HepG2 (cell line): ENCODE data around the gene STN1. TPM values are rescaled to one million over a fixed set of nuclear protein-coding genes. Genes with fewer than 3 reads are reported as not detected.

Experiments used
- ATAC-seq: fragments of 200-7000 bp; cut with Tn5 transposase; 3 replicates; pipeline ENCODE4 v1.9.1; 2020; ENCODE audit warnings: mild to moderate bottlenecking, moderate library complexity
- BruUV-seq: library from RNA; stranded (reverse); fragments of 400-500 nt; replicated peaks from 2 replicates; lab custom pipeline; 2021; lab: Mats Ljungman, UMichigan
- CTCF ChIA-PET: fragments of 300-600 bp; formaldehyde crosslinking; extraction: SDS; loops from one replicate; lab custom pipeline; 2021; ENCODE audit warnings: low total read pairs, inconsistent platforms, low intra/inter-chr PET ratio; lab: Yijun Ruan, JAX
- POLR2A ChIA-PET: fragments of 350-600 bp; sonication (Branson Sonifier 250); formaldehyde crosslinking; loops from one replicate; lab custom pipeline; 2020; ENCODE audit warnings: antibody characterized with exemption, inconsistent platforms; lab: Yijun Ruan, JAX
- DNase-seq: peaks from one replicate; pipeline ENCODE4 v3.0.0-alpha.2; 2015; ENCODE audit warnings: low spot score
- FAIRE-seq: peaks from 3 replicates; lab custom pipeline; 2011; peaks lifted over from hg19 to GRCh38; lab: Jason Lieb, UNC
- H2AFZ ChIP-seq: one replicate; pipeline ENCODE4 v1.6.1; 2011; ENCODE audit warnings: low read length, inconsistent platforms
- H3K27ac ChIP-seq: fragments of 300-600 bp; 3 replicates; pipeline ENCODE4 v1.8.0; 2011; ENCODE audit warnings: mixed run types, mild to moderate bottlenecking, mixed read lengths, low read length, inconsistent platforms; ENCODE audit not compliant: insufficient read depth; ENCODE audit errors: extremely low read length
- H3K27me3 ChIP-seq, 2 experiments: fragments of 200-600 bp in 1 of 2; 2 replicates in 1 of 2; 3 replicates in 1 of 2; pipeline versions ENCODE4 v1.6.0 to v1.8.0; 2011; ENCODE audit warnings: low read length in 2 of 2, mild to moderate bottlenecking in 2 of 2, moderate library complexity in 2 of 2, inconsistent platforms in 1 of 2; ENCODE audit not compliant: insufficient read depth in 2 of 2, control insufficient read depth in 1 of 2
- H3K36me3 ChIP-seq, 2 experiments: fragments of 200-600 bp in 1 of 2; replicated peaks in 1 of 2; 2 replicates in 1 of 2; 3 replicates in 1 of 2; pipeline versions ENCODE4 v1.5.1 to v1.8.0; 2011; ENCODE audit warnings: low read length in 2 of 2, inconsistent platforms in 1 of 2; ENCODE audit not compliant: insufficient read depth in 2 of 2, control insufficient read depth in 1 of 2
- H3K4me1 ChIP-seq: 2 replicates; pipeline ENCODE4 v1.5.1; 2012; ENCODE audit warnings: low read length, inconsistent platforms; ENCODE audit not compliant: insufficient read depth
- H3K4me2 ChIP-seq: 2 replicates; pipeline ENCODE4 v1.6.0; 2011; ENCODE audit warnings: low read depth, low read length, inconsistent platforms
- H3K4me3 ChIP-seq, 3 experiments: fragments of 200-600 bp in 1 of 3; sonication (generic), shearing (Covaris generic) in 1 of 3; replicated peaks in 1 of 3; 2 replicates each; pipeline ENCODE4 v1.5.1; 2011 to 2016; ENCODE audit warnings: low read length in 3 of 3, inconsistent platforms in 2 of 3, low read depth in 2 of 3, mild to moderate bottlenecking in 2 of 3, control low read depth in 1 of 3, mixed read lengths in 1 of 3; ENCODE audit not compliant: insufficient read depth in 1 of 3
- H3K79me2 ChIP-seq: one replicate; pipeline ENCODE4 v1.6.1; 2011; ENCODE audit warnings: low read length, inconsistent platforms; ENCODE audit not compliant: insufficient read depth
- H3K9ac ChIP-seq: 2 replicates; pipeline ENCODE4 v1.6.0; 2011; ENCODE audit warnings: mild to moderate bottlenecking, low read depth, low read length, inconsistent platforms; ENCODE audit not compliant: insufficient read depth
- H3K9me3 ChIP-seq: 2 replicates; pipeline ENCODE4 v1.5.1; 2012; ENCODE audit warnings: mild to moderate bottlenecking, low read length
- H4K20me1 ChIP-seq: 2 replicates; pipeline ENCODE4 v1.6.0; 2011; ENCODE audit warnings: inconsistent platforms, mild to moderate bottlenecking, low read length, moderate library complexity; ENCODE audit not compliant: insufficient read depth
- CREB1 ChIP-seq, 2 experiments: fragments of 450-650 bp in 1 of 2; IDR thresholded peaks; 2 replicates each; pipeline ENCODE4 v1.6.1; 2016 to 2017; ENCODE audit warnings: control low read depth in 1 of 2, mild to moderate bottlenecking in 1 of 2, missing compliant biosample characterization in 1 of 2, missing genetic modification characterization in 1 of 2
- ISX ChIP-seq: sonication (generic); formaldehyde crosslinking; conservative IDR thresholded peaks from 2 replicates; pipeline ENCODE4 v1.5.0; 2020; ENCODE audit warnings: missing genetic modification reagents
- MAX ChIP-seq: IDR thresholded peaks from 2 replicates; pipeline ENCODE4 v1.6.1; 2012; ENCODE audit warnings: inconsistent platforms
- MED8 ChIP-seq: sonication (generic); formaldehyde crosslinking; IDR thresholded peaks from 2 replicates; pipeline ENCODE4 v1.8.1; 2023; ENCODE audit warnings: mild to moderate bottlenecking, missing genetic modification reagents; ENCODE audit not compliant: insufficient replicate concordance
- PRPF4 ChIP-seq: fragments of 200-400 bp; formaldehyde crosslinking; IDR thresholded peaks from 2 replicates; pipeline ENCODE4 v1.6.1; 2016; ENCODE audit warnings: low read length, low read depth; ENCODE audit not compliant: poor library complexity, severe bottlenecking
- RARG ChIP-seq: sonication (generic); formaldehyde crosslinking; IDR thresholded peaks from 2 replicates; pipeline ENCODE4 v1.4.0; 2020; ENCODE audit warnings: low read depth, mild to moderate bottlenecking, missing genetic modification reagents
- REXO4 ChIP-seq: sonication (generic); formaldehyde crosslinking; IDR thresholded peaks from 2 replicates; pipeline ENCODE4 v1.8.0; 2022; ENCODE audit warnings: missing genetic modification reagents, mild to moderate bottlenecking, borderline replicate concordance
- TBL1XR1 ChIP-seq: fragments of 150-350 bp; IDR thresholded peaks from 2 replicates; pipeline ENCODE4 v1.6.1; 2014; ENCODE audit warnings: borderline replicate concordance, low read length; ENCODE audit not compliant: partially characterized antibody
- TCF12 ChIP-seq, 2 experiments: fragments of 450-650 bp in 1 of 2; sonication (generic) in 1 of 2; formaldehyde crosslinking in 1 of 2; IDR thresholded peaks; 2 replicates each; pipeline versions ENCODE4 v1.6.1 to v1.8.0; 2017 to 2022; ENCODE audit warnings: antibody characterized with exemption in 1 of 2, mild to moderate bottlenecking in 1 of 2, missing genetic modification reagents in 1 of 2, moderate library complexity in 1 of 2
- TEAD2 ChIP-seq: sonication (generic); formaldehyde crosslinking; IDR thresholded peaks from 2 replicates; pipeline ENCODE4 v1.9.0; 2021; ENCODE audit warnings: missing genetic modification reagents
- ZNF34 ChIP-seq: sonication (generic); formaldehyde crosslinking; IDR thresholded peaks from 2 replicates; pipeline ENCODE4 v1.4.0; 2020; ENCODE audit warnings: mild to moderate bottlenecking, missing genetic modification reagents, borderline replicate concordance
- ZNF546 ChIP-seq: sonication (generic); formaldehyde crosslinking; conservative IDR thresholded peaks from 2 replicates; pipeline ENCODE4 v1.8.1; 2023; ENCODE audit warnings: mild to moderate bottlenecking, missing genetic modification reagents
- ZNF550 ChIP-seq: sonication (generic); formaldehyde crosslinking; IDR thresholded peaks from 2 replicates; pipeline ENCODE4 v1.4.0; 2020; ENCODE audit warnings: mild to moderate bottlenecking, missing genetic modification reagents, borderline replicate concordance
- ZNF749 ChIP-seq: sonication (generic); formaldehyde crosslinking; IDR thresholded peaks from 2 replicates; pipeline ENCODE4 v1.8.0; 2022; ENCODE audit warnings: mild to moderate bottlenecking, missing genetic modification reagents, moderate library complexity, borderline replicate concordance
- ZNF792 ChIP-seq: IDR thresholded peaks from 2 replicates; pipeline ENCODE4 v1.6.1; 2016
- WGBS: methylation state at CpG from one replicate; pipeline ENCODE4 v1.1.6; 2017; ENCODE audit warnings: low lambda C conversion rate; 5-methylcytosine and 5-hydroxymethylcytosine counted together
- in situ Hi-C: cut with HindIII; loops from 2 replicates; pipeline ENCODE4 v1.10.0; 2017; ENCODE audit warnings: low pct_unique_long_range_greater_than_20kb; ENCODE audit not compliant: extremely low pct_ligation_motif_present
- intact Hi-C: fragments of 100-400 bp; cut with micrococcal nuclease; formaldehyde crosslinking; loops from one replicate; pipeline ENCODE4 v1.10.0; 2022; ENCODE audit not compliant: unreplicated experiment
- polyA plus RNA-seq, 8 experiments: library from polyadenylated mRNA; depleted of rRNA in 3 of 8; stranded (reverse) in 7 of 8; unstranded in 1 of 8; fragments of >200 nt; fragmentation: Illumina TruSeq in 4 of 8; extraction: Trizol in 4 of 8; gene quantifications; 2 replicates each; pipeline versions ENCODE4 v1.2.1 to v1.2.3, GENCODE V29; 2011 to 2016; ENCODE audit warnings: low read depth in 4 of 8, missing spikeins in 1 of 8, mixed read lengths in 1 of 8; ENCODE audit not compliant: insufficient read depth in 1 of 8
- total RNA-seq, 5 experiments: library from RNA; depleted of rRNA; stranded (reverse); fragments of >200 nt; fragmentation: Illumina TruSeq; extraction: Trizol; gene quantifications; 2 replicates each; pipeline ENCODE4 v1.2.3, GENCODE V29; 2016; ENCODE audit warnings: low read depth in 1 of 5
- TF ChIP-seq, protein P1 (sequence below): sonication (generic); formaldehyde crosslinking; IDR thresholded peaks from 2 replicates; pipeline ENCODE4 v1.4.0; 2020; ENCODE audit warnings: missing genetic modification reagents, borderline replicate concordance

Gene STN1
- total and polyA plus RNA-seq, 2 of the 13 experiments (the other 11 are each of a cell fraction or from before 2014, with no cell fraction given): 17.6 to 22.7 TPM

- CTCF ChIA-PET: no interaction called here
- intact Hi-C loops: loop anchor here (2.0 to 5.0 kb wide), 2 partner anchors 48 to 155 kb away; partner anchors contain the start of genes SFR1 and STN1
- no peak for TF ChIP-seq ZNF34
- TF ChIP-seq REXO4 (CRISPR knock-in tag): no peak
- TF ChIP-seq, protein P1, sequence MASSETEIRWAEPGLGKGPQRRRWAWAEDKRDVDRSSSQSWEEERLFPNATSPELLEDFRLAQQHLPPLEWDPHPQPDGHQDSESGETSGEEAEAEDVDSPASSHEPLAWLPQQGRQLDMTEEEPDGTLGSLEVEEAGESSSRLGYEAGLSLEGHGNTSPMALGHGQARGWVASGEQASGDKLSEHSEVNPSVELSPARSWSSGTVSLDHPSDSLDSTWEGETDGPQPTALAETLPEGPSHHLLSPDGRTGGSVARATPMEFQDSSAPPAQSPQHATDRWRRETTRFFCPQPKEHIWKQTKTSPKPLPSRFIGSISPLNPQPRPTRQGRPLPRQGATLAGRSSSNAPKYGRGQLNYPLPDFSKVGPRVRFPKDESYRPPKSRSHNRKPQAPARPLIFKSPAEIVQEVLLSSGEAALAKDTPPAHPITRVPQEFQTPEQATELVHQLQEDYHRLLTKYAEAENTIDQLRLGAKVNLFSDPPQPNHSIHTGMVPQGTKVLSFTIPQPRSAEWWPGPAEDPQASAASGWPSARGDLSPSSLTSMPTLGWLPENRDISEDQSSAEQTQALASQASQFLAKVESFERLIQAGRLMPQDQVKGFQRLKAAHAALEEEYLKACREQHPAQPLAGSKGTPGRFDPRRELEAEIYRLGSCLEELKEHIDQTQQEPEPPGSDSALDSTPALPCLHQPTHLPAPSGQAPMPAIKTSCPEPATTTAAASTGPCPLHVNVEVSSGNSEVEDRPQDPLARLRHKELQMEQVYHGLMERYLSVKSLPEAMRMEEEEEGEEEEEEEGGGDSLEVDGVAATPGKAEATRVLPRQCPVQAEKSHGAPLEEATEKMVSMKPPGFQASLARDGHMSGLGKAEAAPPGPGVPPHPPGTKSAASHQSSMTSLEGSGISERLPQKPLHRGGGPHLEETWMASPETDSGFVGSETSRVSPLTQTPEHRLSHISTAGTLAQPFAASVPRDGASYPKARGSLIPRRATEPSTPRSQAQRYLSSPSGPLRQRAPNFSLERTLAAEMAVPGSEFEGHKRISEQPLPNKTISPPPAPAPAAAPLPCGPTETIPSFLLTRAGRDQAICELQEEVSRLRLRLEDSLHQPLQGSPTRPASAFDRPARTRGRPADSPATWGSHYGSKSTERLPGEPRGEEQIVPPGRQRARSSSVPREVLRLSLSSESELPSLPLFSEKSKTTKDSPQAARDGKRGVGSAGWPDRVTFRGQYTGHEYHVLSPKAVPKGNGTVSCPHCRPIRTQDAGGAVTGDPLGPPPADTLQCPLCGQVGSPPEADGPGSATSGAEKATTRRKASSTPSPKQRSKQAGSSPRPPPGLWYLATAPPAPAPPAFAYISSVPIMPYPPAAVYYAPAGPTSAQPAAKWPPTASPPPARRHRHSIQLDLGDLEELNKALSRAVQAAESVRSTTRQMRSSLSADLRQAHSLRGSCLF (CRISPR knock-in tag): no peak
- TF ChIP-seq TBL1XR1: no peak
- peak; percentile 54 for TF ChIP-seq MAX
- no peak for TF ChIP-seq ISX (CRISPR knock-in tag)
- TF ChIP-seq ZNF792 (CRISPR knock-in tag): no peak
- 0 out of 2 replicates have a peak, but pooled peaks have one; percentile 82 for TF ChIP-seq ZNF546 (CRISPR knock-in tag)
- TF ChIP-seq ZNF550: no peak
- no peak for TF ChIP-seq TCF12 (IDR thresholded peaks at IDR 0.05)
- no peak for TF ChIP-seq TCF12 (CRISPR knock-in tag; IDR thresholded peaks at IDR 0.05)
- no peak for TF ChIP-seq MED8
- no peak for TF ChIP-seq RARG (CRISPR knock-in tag)
- no peak for TF ChIP-seq CREB1 (IDR thresholded peaks at IDR 0.05)
- no peak for TF ChIP-seq CREB1 (CRISPR knock-in tag; IDR thresholded peaks at IDR 0.05)
- no peak for TF ChIP-seq PRPF4
- TF ChIP-seq TEAD2 (CRISPR knock-in tag): no peak
- 0 out of 2 replicates have a peak, but pooled peaks have one; percentile 50 for TF ChIP-seq ZNF749 (CRISPR knock-in tag)
These were observed 48.9 kb upstream of the STN1 start, which contains the start of gene SLK for GRCh38 chr10:103966671-103967447. Gene SLK, plus strand, starts transcription at chr10:103967140. Its CDS starts 606 bp downstream, at chr10:103967746.

More at GRCh38 chr10:103966671-103967447, 48.9 kb upstream of the STN1 start, which contains the start of gene SLK:
- no TSS peak for BruUV-seq
- POLR2A ChIA-PET: interaction anchor here (1.3 kb wide), 1 partner anchor 155 kb away, joined by 4 read pairs; the partner anchor contains the start of gene SFR1
- DNase-seq: peak; percentile 53
- 2% methylated on average over 11 of the region's 92 CpGs for WGBS
- Histone ChIP-seq H3K9me3 (no peaks in the 10 kb centered on the region), H3K27me3 (peaks cover 0 to 3% of the 10 kb centered on the region in 2 experiments; a peak in 1 of 5 replicates), H3K27ac (peak within 1 kb of the TSS; percentile 85), H2AFZ (peak within 1 kb of the TSS; percentile 88), H4K20me1 (peaks cover 19% of the 10 kb centered on the region; the same call in 1 of the 2 replicates), H3K4me3 (peak within 1 kb of the TSS; percentile 83 to 93 (median 88)), H3K4me2 (peak within 1 kb of the TSS; percentile 73), H3K4me1 (peaks cover 35% of the 10 kb centered on the region), H3K79me2 (peaks cover 41% of the 10 kb centered on the region), H3K36me3 (no peaks in the 10 kb centered on the region), H3K9ac (peak within 1 kb of the TSS; percentile 91)
- ATAC-seq: peak; percentile 87
- no peak for FAIRE-seq
- in situ Hi-C loops: no loop called here
